Renal cortex interstitium (tissue), 15 donors: Measurements from ENCODE around the gene RICTOR. TPM values are rescaled to one million over a fixed set of nuclear protein-coding genes. Genes with fewer than 3 reads are reported as not detected.
A peak's percentile ranks its signal among the peaks of the same experiment; 100 is the strongest.

Experiments
- DNase-seq, 11 donors: peaks; one replicate each; pipeline ENCODE4 v3.0.0-alpha.2; 2013; ENCODE audit warnings: low read depth in 9 of 11, low spot score in 4 of 11; ENCODE audit errors: extremely low read depth in 1 of 11
- long read RNA-seq, 16 experiments: transcript quantifications; one replicate each; lab custom pipeline, GENCODE V29; 2026
- polyA plus RNA-seq, 3 donors: library from polyadenylated mRNA; unstranded; fragments of 120-200 nt; gene quantifications; one replicate each; pipeline ENCODE4 v1.2.1, GENCODE V29; 2013; ENCODE audit not compliant: insufficient read length in 3 of 3

RICTOR gene, protein sequence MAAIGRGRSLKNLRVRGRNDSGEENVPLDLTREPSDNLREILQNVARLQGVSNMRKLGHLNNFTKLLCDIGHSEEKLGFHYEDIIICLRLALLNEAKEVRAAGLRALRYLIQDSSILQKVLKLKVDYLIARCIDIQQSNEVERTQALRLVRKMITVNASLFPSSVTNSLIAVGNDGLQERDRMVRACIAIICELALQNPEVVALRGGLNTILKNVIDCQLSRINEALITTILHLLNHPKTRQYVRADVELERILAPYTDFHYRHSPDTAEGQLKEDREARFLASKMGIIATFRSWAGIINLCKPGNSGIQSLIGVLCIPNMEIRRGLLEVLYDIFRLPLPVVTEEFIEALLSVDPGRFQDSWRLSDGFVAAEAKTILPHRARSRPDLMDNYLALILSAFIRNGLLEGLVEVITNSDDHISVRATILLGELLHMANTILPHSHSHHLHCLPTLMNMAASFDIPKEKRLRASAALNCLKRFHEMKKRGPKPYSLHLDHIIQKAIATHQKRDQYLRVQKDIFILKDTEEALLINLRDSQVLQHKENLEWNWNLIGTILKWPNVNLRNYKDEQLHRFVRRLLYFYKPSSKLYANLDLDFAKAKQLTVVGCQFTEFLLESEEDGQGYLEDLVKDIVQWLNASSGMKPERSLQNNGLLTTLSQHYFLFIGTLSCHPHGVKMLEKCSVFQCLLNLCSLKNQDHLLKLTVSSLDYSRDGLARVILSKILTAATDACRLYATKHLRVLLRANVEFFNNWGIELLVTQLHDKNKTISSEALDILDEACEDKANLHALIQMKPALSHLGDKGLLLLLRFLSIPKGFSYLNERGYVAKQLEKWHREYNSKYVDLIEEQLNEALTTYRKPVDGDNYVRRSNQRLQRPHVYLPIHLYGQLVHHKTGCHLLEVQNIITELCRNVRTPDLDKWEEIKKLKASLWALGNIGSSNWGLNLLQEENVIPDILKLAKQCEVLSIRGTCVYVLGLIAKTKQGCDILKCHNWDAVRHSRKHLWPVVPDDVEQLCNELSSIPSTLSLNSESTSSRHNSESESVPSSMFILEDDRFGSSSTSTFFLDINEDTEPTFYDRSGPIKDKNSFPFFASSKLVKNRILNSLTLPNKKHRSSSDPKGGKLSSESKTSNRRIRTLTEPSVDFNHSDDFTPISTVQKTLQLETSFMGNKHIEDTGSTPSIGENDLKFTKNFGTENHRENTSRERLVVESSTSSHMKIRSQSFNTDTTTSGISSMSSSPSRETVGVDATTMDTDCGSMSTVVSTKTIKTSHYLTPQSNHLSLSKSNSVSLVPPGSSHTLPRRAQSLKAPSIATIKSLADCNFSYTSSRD (N-terminal part only)
- polyA plus RNA-seq, result 10 to 100 TPM; 21.1 to 31.8 (median 26.6) TPM
- long read RNA-seq, donor 1, result 0 reads
- long read RNA-seq, donor 2, result 0 reads
- long read RNA-seq, donor 3, partial matches to known transcripts, result 0 of 1 reads
- long read RNA-seq, donor 3, other reads (novel, unspliced or antisense), result 0 of 1 reads
- long read RNA-seq, donor 4, result 0 reads
- long read RNA-seq, donor 5, result 0 reads
- long read RNA-seq, donor 6, result 0 reads
- long read RNA-seq, donor 7, result 0 reads
- long read RNA-seq, donor 8, result 0 reads
- long read RNA-seq, donor 9, result 0 reads
- long read RNA-seq, donor 10, result 0 reads
- long read RNA-seq, donor 11, result 0 reads
- long read RNA-seq, donor 12, result 0 reads
- long read RNA-seq, donor 13, result 0 reads
- long read RNA-seq, donor 14, result 0 reads
- long read RNA-seq, donor 15, result 0 reads
- long read RNA-seq, donor 16, result 0 reads

DNA sequence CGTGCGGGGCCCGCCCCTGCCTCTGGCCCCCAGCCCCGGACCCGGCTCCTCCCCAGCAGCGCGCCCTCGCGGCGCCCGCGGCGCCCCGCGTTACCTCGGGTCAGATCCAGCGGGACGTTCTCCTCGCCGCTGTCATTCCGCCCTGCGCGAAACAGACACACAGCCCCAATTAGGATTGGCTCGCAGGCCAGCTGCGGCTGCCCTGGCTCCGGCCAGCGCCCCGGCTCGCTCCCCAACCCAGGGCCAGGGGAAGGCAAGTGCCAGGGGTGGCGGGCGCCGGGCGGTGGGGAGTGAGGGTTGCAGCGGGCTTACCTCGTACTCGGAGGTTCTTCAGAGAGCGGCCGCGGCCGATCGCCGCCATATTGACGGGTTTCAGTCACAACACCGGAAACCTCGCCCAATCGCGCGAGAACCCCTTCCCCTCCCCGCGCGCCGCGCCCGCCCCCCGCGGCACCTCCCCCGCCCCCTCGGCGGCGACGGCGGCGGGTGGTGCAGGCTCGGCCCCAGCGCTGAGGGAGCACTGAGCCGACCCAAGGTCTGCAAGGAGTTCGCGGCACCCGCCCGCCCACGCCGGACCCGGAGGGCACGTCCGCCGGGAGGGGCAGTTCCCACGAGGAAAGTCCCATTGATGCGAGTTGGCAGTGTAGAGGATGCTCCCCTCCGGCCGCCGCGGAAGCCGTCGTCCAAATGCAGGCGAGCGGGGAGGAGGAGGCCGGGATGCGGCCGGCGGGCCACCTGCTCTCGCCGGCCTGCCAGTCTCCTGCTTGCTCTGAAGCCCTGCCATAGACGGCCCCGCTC, at the start of gene RICTOR:
TSS of gene RICTOR (minus strand) at position 383 of the 798 bp plus-strand sequence. CDS start at position 361, 22 bp downstream.
- DNase-seq, result peak; percentile 68 to 84 (median 77)

DNA sequence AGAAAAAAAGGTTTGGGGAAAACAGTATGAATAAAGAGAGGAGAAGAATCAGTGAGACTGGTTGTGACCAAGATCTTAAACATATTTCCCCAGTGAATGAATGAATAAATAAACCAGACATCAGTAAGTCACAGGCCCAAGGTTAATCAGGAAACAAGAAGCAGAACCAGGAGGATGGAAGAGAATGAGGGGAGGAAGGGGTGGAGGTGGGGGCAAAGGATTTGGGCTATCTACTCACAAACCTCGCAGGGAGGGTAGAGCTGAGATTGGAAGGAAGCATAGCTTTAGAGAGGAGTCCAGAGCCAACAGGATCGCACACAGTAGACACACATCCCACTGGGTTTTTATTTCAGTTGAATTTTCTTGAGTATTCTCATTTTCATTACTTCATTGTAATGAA, 47.7 kb upstream of the RICTOR start:
- DNase-seq, result no peak

DNA sequence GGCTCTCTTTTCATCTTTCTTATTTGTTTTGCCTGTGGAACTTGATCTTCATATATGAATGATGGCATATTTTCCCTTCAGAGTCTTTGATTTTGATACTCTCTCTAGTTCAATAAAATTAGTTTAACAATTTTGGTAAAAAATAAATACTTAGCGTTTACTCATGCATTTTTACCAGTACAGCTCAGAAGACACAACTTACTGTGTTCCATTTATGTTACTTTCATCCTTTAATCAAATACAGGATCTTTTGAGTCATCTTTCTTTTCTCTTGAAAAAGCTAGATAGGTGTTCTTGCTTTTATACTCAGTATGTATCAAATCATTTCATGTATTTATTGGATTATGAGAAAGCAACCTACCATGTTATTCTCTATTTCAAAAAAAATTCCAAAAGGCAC, 47.1 kb upstream of the RICTOR start:
- no peak for DNase-seq

DNA sequence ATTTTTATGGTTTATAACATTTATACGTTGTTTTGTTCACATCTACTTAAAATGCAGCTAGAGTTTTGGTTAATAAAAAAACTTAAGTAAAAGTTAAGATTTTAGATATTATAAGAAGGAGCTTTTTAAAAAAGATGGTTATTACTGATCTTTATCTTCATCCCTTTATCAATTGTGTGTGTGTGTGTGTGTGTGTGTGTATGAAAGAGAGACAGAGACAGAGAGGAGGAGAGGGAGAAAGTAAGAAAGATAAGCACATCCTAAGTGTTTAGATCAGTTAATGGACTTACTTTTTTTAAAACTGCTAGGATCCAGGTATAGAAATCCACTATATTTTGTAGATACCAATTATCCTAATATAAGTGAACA, 45.8 kb upstream of the RICTOR start:
- no peak for DNase-seq

DNA sequence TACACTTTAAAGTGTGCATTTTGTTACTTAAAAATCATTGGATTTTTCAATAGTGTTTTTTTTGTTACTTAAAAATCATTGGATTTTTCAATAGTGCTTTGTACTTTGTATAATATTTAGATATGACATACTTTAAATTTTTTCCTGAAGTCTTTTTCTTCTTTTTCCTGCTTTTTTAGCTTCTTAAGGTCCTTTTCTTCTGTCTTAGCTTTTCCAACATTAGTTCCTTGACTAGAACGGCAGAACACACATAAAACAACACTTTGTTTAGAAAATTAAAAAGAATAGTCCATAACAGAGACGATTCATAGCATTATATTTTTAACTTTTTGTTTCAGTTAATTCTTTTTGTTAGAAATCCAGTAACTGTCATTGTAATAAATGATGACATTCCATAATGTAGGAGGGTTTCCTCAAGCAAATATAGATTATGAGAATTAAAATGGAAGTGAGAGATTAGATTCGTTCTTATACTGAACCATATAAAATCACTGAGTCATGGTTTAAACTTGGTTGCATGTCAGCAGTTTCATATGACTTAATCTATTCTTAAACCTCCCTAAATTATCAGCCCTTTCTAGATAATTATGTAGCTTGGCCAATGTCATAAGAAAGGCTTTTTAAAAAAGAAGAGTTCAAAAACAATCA, 45.3 kb upstream of the RICTOR start:
- DNase-seq, result no peak

DNA sequence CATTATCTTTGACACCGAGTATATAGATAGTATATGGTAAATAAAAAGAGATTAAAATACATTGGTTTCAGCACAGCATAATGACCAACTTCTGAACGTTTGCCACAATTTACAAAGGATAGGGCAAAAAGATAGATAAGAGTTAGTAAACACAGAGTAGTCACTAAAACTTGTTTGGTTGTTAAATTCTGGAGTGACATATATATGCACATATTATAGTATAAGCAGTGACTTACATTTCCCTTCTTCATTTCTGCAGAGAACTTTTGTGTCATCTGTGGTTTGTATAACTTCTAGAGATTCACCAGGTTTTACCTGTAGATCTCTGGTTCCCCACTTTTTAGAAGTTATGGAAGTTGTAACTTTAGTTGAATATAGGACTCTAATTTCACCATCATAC, 44.4 kb upstream of the RICTOR start:
- no peak for DNase-seq

DNA sequence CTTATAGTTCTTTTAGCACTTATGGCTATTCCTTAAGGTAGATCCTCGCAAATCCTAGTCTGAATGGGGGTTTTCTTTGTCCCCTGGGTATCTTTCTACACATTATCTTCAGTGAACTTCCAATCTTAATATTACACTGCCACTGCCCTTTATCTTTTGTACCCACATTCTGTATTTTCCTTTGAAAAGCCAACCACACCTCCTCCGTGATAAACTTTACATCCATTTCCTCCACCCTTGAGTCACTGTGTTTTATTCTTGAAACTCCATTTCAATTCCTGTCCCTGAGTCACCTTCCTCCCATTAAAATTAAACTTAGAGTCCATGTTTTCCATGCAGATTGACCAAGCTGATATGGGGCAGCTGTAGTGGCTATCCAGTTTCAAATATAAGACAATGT, 43.2 kb upstream of the RICTOR start:
- DNase-seq, result no peak

DNA sequence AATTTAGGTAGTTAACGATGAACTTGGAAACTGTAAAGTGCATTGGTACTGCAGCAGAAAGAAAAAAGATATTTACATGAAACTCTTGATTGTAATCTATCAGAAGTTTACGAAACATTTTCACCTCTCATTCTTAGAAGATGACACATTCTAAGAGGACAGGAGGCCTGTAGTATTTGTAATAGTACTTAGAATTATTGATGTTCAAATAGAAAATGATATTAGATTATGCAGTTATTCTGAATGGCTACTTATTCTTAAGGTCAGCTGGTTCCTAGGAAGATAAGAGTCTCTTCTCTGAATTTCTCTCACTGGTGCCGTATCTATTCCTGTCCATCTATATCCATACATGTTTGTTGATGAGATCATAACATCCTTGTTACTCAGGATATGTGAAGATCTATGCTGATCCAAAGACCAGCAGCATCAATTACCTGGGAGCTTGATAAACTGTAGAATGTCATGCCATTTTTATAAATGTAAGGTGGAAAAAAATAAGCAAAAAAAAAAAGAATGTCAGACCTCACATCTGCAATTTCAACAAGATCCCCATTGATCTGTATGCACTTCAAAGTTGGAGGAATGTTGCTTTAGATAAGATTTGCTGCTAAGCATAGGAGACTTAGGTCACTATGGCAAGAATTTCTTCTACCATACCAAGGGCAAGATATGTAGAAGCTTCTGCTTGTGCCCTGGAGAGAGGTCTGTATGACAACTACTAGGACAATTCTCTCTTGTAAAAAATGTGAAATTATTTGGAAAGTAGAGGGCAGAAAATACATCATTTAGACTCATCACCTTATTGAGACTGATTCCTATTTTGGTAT, 42.4 kb upstream of the RICTOR start:
- DNase-seq, result no peak

DNA sequence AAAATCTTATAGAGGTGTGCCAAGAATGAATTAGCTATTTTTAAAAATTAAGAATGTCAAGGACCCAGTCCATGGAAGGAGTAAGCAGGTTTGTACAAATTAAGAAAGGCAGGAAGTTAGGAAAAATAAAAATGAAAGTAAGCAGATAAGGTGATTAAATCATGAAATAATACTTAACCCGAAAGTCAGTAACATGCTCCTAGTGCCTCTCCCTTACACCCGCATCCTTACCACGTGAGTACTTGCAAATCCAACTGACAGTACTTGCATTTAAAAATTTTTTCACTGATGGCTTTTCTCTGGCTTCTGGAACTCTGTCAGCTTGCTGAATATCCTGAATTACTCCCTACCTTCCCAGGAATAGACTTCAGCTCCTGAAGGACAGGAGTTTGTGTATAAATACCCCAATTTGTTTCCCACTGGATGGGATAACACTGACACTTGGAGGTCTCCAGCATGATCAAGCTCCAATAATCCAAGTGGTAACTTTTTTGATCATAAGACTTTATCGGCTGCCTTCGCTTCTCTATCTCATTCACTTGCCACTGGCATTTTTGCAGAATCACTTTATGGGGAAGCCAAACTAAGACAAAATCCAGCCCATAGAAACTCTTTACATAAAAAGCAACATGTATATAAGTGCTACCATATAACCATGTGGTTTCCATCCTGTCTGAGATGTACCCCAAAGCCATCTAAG, 41.6 kb upstream of the RICTOR start:
- DNase-seq, result no peak

DNA sequence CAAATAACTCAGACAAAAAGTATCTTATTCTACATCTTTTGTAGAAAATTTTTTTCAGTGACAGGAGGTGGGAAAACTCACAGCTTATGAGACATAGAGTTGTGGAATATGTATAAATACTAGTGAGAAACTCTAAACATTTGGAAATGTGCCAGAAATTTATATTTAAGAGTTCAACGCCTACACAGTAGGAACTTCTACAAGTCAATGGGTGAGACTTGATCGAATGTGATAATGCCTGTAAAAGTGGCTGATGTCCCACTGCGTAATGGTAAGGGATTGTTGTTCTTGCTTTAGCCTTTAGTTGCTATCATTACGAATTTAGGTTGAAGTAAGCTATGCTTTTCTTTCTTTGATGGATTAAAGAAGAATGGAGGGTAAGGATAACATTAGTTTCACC, 40.0 kb upstream of the RICTOR start:
- no peak for DNase-seq

DNA sequence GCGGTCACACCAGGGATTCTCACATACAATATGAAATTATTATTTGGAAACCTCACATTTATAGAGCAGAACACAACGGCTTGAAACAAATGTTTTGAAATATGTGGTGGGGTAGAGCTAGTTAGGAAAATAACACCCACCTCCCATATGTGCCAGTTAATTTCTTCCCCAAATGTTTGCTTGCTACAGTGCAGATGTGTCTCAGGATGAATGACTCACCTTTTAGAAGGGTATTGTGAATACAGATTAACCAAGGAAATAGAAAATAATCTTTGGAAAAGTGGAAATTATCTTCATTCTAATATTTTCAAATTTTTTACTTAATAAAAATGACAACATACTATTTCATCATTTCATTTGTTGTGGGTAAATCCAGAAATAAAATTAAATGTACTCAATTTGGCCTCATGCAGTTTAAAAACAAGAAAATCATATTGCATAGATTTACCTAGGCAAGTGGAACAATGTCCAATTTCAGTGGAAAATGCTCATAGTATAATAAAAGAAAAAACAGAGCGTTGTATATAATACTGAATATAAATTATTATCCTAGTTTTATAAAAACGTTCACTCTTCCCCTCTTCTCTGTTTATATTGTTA, 39.3 kb upstream of the RICTOR start:
- DNase-seq, result no peak

DNA sequence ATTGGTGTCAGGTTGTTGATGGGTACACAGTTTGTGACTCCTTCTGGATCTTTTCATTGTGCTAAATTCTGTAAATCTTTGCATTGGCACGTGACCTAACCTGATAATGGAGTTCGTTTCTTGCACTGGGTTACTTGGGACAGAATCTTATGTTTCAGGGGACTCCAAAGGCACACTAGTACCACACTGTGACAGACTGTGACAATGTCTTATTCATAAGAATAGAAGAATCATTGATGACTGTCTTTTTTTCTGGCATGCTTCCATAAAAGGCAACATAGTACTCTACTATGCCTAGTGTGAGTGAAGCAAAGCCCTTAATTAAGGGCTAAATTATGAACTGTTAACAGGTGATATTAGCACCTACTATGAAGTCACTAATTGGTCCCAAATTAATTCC, 35.4 kb upstream of the RICTOR start:
- no peak for DNase-seq

DNA sequence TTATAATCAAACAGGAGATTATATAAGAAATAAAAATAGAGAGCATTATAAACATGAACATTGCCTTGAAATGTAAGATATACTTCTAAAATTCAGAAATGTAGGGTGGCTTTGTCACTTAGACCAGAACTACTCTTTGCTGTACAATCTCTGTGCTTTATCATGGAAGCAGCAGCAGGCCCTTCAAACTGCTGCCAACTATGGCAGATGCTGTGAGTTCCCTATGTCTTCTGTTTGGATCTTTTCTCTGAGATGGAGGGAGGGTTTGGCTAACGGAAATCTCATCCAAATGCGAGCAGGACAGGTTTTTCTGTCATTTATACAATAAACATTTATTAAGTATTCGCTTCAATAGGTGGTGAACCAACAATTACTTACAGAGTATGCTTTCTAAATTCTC, 34.8 kb upstream of the RICTOR start:
- DNase-seq, result no peak

DNA sequence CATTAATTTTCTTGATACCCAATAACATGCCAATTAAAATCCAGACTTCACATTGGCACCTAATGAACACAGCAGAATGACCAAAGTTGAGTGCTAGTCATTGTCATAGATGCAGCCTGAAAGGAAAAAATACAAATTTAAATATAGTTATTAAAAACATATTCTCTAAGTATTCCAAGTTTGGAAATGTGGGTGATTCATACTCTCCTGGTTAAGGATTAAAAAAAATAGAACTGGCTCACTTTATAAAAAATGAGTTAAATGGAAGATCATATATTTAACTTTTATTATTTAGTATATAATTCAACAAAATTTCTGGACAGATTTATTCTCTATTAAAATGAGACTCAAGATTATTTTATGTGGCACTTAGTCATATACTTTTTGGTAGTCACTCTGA, 33.2 kb upstream of the RICTOR start:
- DNase-seq, result no peak

DNA sequence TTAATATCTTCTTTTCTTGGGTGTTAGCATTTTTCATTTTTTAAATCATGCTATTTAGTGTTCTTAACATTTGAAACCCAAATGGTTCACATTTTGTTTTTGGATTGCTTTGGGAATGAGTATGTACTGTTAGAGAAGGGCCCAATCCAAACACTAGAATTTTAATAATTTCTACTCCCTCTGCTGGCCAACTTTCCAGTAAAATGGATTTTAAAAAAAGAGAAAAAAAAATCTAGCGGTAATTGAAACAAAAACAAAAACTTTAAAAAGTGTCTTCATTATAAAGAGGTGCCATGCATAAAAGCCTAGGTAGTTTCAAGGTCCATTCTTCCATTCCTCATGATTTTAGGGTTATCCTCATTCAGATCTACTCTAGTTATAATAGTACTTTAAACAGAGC, 32.1 kb upstream of the RICTOR start:
- no peak for DNase-seq

DNA sequence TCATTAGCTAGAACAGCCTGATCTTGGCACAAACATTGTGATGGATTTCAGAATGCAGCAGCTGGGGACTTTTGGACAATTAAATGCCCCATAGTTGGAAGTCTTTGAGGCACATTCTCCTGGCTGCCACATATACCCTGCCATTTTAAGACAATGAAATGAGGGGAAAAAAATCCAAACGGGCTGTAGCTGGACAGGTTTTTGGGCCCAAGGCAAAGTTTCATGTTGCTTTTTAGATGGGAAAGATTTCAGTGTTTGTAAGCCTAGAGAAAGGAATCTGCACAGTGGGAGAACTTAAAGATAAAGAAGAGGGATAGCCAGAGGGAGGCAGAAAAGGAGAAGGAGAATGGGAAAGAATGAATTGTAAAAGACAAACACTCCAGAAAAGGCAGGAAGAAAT, 30.0 kb upstream of the RICTOR start:
- no peak for DNase-seq
